Loucy (cell line): ENCODE measurements around the gene ANO7.

ENCODE experiments used
- CTCF ChIP-seq: fragments of 200-600 bp; sonication (generic); conservative IDR thresholded peaks from 2 replicates; pipeline ENCODE4 v1.5.1; 2014; ENCODE audit warnings: mild to moderate bottlenecking, antibody characterized with exemption, low read length
- EZH2phosphoT487 ChIP-seq: fragments of 200-600 bp; IDR thresholded peaks from 2 replicates; pipeline ENCODE4 v1.6.1; 2018; ENCODE audit warnings: antibody characterized with exemption, mild to moderate bottlenecking, moderate library complexity, borderline replicate concordance

- TF ChIP-seq CTCF (no peak), EZH2phosphoT487 (no peak)
Measured at GRCh38 chr2:241199897-241200821, 11.7 kb downstream of the ANO7 start.
